Subcutaneous abdominal adipose tissue (tissue), 5 donors: ENCODE results near the gene SCLY.

ENCODE experiments used
- H3K27ac ChIP-seq: one replicate; pipeline ENCODE4 v1.7.0; 2013; ENCODE audit warnings: low read depth, mild to moderate bottlenecking, inconsistent platforms, low read length, moderate library complexity
- H3K27me3 ChIP-seq, 5 donors: one replicate each; pipeline ENCODE4 v1.7.0; 2013; ENCODE audit warnings: low read length in 5 of 5, inconsistent platforms in 1 of 5; ENCODE audit not compliant: control insufficient read depth in 5 of 5, insufficient read depth in 4 of 5
- H3K36me3 ChIP-seq, 5 donors: one replicate each; pipeline ENCODE4 v1.7.0; 2013; ENCODE audit warnings: low read length in 5 of 5; ENCODE audit not compliant: control insufficient read depth in 5 of 5, insufficient read depth in 5 of 5
- H3K4me1 ChIP-seq, 5 donors: one replicate each; pipeline ENCODE4 v1.7.0; 2013; ENCODE audit warnings: low read length in 5 of 5, mild to moderate bottlenecking in 3 of 5, moderate library complexity in 1 of 5; ENCODE audit not compliant: control insufficient read depth in 5 of 5, insufficient read depth in 5 of 5
- H3K4me3 ChIP-seq, 5 donors: one replicate each; pipeline ENCODE4 v1.7.0; 2013; ENCODE audit warnings: low read length in 5 of 5, low read depth in 1 of 5
- H3K9ac ChIP-seq, 5 donors: one replicate each; pipeline ENCODE4 v1.7.0; 2013; ENCODE audit warnings: low read length in 5 of 5, mild to moderate bottlenecking in 4 of 5, moderate library complexity in 3 of 5
- H3K9me3 ChIP-seq, 5 donors: one replicate each; pipeline ENCODE4 v1.7.0; 2013; ENCODE audit warnings: low read length in 5 of 5; ENCODE audit not compliant: control insufficient read depth in 5 of 5
- donor health status: healthy.
- donor health status: healthy.
- donor health status: healthy.
- donor health status: healthy.
- donor health status: healthy.

Gene SCLY

GRCh38 chr2:238130696-238131628, 70.2 kb downstream of the SCLY start:
- Histone ChIP-seq H3K4me1 (peaks cover 0 to 14% (median 5%) of the 10 kb centered on the region in 5 donors), H3K9me3 (no peaks in the 10 kb centered on the region), H3K4me3 (no peak overlapping the region), H3K27ac (no peak overlapping the region), H3K27me3 (peaks cover 0 to 2% (median 0%) of the 10 kb centered on the region in 5 donors), H3K36me3 (no peaks in the 10 kb centered on the region), H3K9ac (no peak overlapping the region)

- Histone ChIP-seq H3K27me3 (peaks cover 0 to 2% (median 0%) of the 10 kb centered on the region in 5 donors), H3K4me3 (no peak overlapping the region), H3K27ac (no peak overlapping the region), H3K9me3 (no peaks in the 10 kb centered on the region), H3K36me3 (no peaks in the 10 kb centered on the region), H3K4me1 (peaks cover 0 to 22% (median 9%) of the 10 kb centered on the region in 5 donors), H3K9ac (no peak overlapping the region)
Observed at GRCh38 chr2:238131761-238132462, 71.1 kb downstream of the SCLY start.

DNA sequence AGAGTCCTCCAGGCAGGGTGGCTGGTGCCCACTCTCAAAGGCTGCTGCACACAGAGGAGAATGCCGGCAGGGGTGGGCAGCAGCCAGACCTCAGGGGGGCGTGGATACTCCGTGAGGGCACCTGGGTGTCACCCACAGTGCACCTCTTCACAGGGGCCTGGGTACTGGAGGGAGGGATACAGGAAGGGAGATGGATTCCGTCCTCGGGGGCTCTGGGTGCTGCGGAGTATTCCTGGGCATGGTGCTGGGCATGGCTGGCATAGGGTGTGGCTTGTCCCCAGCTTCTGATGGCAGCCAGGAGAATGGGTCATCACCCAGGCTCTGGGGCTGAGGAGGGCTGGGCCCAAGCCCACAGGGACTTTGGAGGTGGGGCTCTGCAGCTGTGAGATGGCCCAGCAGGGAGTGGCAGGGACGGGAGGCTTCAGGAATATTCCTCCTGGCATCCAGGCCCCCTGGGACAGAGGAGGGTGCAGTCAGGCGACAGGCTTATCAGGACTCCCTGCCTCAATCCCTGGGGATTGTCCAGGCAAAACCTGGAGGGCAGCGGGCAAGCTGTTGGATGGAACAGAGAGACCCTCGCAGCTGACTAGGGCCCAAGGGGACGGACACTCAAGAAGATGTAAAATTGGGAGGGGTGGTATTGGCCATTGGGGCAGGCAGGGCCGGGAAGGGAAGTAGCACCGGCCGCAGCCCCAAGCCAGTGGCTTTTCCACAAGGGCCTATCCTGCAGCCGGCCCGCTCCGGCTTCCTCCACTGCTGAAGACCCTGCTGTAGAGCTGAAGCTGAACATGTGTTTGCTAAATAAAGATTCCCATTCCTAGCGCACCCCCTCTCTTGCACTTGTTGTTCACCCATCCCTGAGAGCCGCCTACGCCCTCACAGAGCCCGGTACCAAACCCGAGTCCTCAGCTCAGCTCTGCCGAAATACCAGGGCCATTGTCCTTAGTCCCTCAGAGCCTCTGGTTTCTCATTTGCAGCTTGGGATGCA, 72.0 kb downstream of the SCLY start:
- Histone ChIP-seq H3K36me3 (no peaks in the 10 kb centered on the region), H3K9me3 (no peaks in the 10 kb centered on the region), H3K27me3 (peaks cover 0 to 2% (median 0%) of the 10 kb centered on the region in 5 donors), H3K9ac (no peak overlapping the region), H3K27ac (no peak overlapping the region), H3K4me1 (peaks cover 0 to 20% (median 9%) of the 10 kb centered on the region in 5 donors), H3K4me3 (no peak overlapping the region)

GRCh38 chr2:238133499-238134392, 72.9 kb downstream of the SCLY start:
- Histone ChIP-seq H3K27me3 (no peaks in the 10 kb centered on the region), H3K9ac (no peak overlapping the region), H3K36me3 (no peaks in the 10 kb centered on the region), H3K9me3 (no peaks in the 10 kb centered on the region), H3K27ac (no peak overlapping the region), H3K4me3 (no peak overlapping the region), H3K4me1 (peaks cover 0 to 26% (median 18%) of the 10 kb centered on the region in 5 donors)

DNA sequence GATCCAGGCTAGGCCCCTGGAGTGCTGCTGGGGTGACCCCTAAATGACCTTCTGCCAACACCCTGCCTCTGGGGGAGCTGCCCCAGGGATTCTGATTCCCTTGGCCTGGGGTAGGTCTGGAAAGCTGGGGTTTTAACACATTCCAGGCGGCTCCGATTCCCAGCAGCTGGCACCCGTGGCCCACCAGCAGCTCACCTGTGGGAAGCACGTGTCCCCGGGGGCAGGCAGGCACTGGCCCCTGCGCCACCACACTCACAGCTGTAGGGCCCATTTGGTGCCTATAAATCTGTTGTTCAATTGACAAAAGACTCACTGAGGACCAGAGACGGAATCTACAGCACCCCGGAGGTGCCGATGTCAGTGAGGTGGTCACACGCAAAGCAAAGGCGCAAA, 73.6 kb downstream of the SCLY start:
- H3K36me3 ChIP-seq, result no peaks in the 10 kb centered on the region
- peaks cover 0 to 33% (median 25%) of the 10 kb centered on the region in 5 donors for H3K4me1 ChIP-seq
- H3K9me3 ChIP-seq, result no peaks in the 10 kb centered on the region
- H3K27ac ChIP-seq, result no peak overlapping the region
- H3K9ac ChIP-seq, result no peak overlapping the region
- H3K27me3 ChIP-seq, result no peaks in the 10 kb centered on the region
- H3K4me3 ChIP-seq, result no peak overlapping the region

DNA sequence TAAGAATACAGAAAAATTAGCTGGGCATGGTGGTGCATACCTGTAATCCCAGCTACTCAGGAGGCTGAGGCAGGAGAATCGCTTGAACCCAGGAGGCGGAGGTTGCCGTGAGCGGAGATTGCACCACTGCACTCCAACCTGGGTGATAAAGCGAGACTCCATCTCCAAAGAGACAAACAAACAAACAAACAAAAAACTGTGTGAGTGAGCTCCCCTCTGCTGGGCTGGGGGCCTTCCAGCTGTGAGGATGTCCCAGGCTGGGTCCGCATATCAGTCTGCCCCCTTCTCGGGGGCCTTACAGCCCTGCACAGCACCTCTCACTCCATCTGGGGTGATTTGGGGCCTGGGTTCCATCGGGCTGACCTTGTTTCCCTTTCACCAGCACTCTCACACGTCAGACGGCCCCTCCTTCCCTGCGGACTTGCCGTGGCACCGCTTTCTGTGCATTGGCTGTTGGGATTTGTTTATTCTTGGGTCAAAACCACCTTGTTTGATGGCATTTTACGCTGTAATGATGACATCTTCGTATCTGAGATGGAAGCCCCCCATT, 74.9 kb downstream of the SCLY start:
- Histone ChIP-seq H3K4me1 (peaks cover 1 to 46% (median 32%) of the 10 kb centered on the region in 5 donors), H3K27ac (no peak overlapping the region), H3K9ac (no peak overlapping the region)

GRCh38 chr2:238136820-238137537, 76.2 kb downstream of the SCLY start:
- no peaks in the 10 kb centered on the region for H3K27me3 ChIP-seq
- peak overlapping the region; percentile 41 for H3K27ac ChIP-seq
- H3K4me3 ChIP-seq, result no peak overlapping the region
- peaks cover 0 to 9% (median 0%) of the 10 kb centered on the region in 5 donors for H3K36me3 ChIP-seq
- peaks cover 3 to 59% (median 36%) of the 10 kb centered on the region in 5 donors for H3K4me1 ChIP-seq
- H3K9ac ChIP-seq, result peak overlapping the region in 2 of 5 donors; percentile 4 to 43
- no peaks in the 10 kb centered on the region for H3K9me3 ChIP-seq

More for the DNA sequence above, 74.9 kb downstream of the SCLY start:
- Histone ChIP-seq H3K36me3 (no peaks in the 10 kb centered on the region), H3K9me3 (no peaks in the 10 kb centered on the region), H3K4me3 (no peak overlapping the region), H3K27me3 (no peaks in the 10 kb centered on the region)

GRCh38 chr2:238137885-238138284, 77.1 kb downstream of the SCLY start:
- no peak overlapping the region for H3K27ac ChIP-seq
- H3K9me3 ChIP-seq, result no peaks in the 10 kb centered on the region

More at GRCh38 chr2:238137885-238138284, 77.1 kb downstream of the SCLY start:
- H3K9ac ChIP-seq, result no peak overlapping the region
- H3K27me3 ChIP-seq, result no peaks in the 10 kb centered on the region
- H3K36me3 ChIP-seq, result peaks cover 0 to 9% (median 0%) of the 10 kb centered on the region in 5 donors
- H3K4me1 ChIP-seq, result peaks cover 3 to 68% (median 41%) of the 10 kb centered on the region in 5 donors
- no peak overlapping the region for H3K4me3 ChIP-seq
